Ishikawa (cell line): ENCODE results near the gene QPRT.

Experiments used
- CEBPB ChIP-seq: IDR thresholded peaks from 2 replicates; pipeline ENCODE4 v1.6.1; 2012
- CREB1 ChIP-seq: IDR thresholded peaks from 2 replicates; pipeline ENCODE4 v1.6.1; 2012; ENCODE audit warnings: low read depth
- EGR1 ChIP-seq: IDR thresholded peaks from 2 replicates; pipeline ENCODE4 v1.6.1; 2012
- EP300 ChIP-seq: IDR thresholded peaks from 2 replicates; pipeline ENCODE4 v1.6.1; 2012; ENCODE audit warnings: borderline replicate concordance
- FOXM1 ChIP-seq: IDR thresholded peaks from 2 replicates; pipeline ENCODE4 v1.6.1; 2012; ENCODE audit warnings: low read depth, borderline replicate concordance
- MAX ChIP-seq: IDR thresholded peaks from 2 replicates; pipeline ENCODE4 v1.6.1; 2012
- NFIC ChIP-seq: IDR thresholded peaks from 2 replicates; pipeline ENCODE4 v1.6.1; 2012
- RAD21 ChIP-seq: IDR thresholded peaks from 2 replicates; pipeline ENCODE4 v1.6.1; 2012; ENCODE audit warnings: low read depth
- REST ChIP-seq: IDR thresholded peaks from 2 replicates; pipeline ENCODE4 v1.6.1; 2012; ENCODE audit warnings: low read depth, mild to moderate bottlenecking
- TAF1 ChIP-seq: IDR thresholded peaks from 2 replicates; pipeline ENCODE4 v1.6.1; 2012; ENCODE audit warnings: low read depth, mild to moderate bottlenecking
- TCF12 ChIP-seq: IDR thresholded peaks from 2 replicates; pipeline ENCODE4 v1.6.1; 2012; ENCODE audit warnings: low read depth
- TEAD4 ChIP-seq: IDR thresholded peaks from 2 replicates; pipeline ENCODE4 v1.6.1; 2012
- USF1 ChIP-seq: IDR thresholded peaks from 2 replicates; pipeline ENCODE4 v1.6.1; 2012
- YY1 ChIP-seq: IDR thresholded peaks from 2 replicates; pipeline ENCODE4 v1.6.1; 2012; ENCODE audit warnings: low read depth
- ZBTB7A ChIP-seq: IDR thresholded peaks from 2 replicates; pipeline ENCODE4 v1.6.1; 2012; ENCODE audit warnings: low read depth

QPRT gene

GRCh38 chr16:29667755-29668154 lies 11.2 kb upstream of the QPRT start:
- no peak for TF ChIP-seq MAX
- no peak for TF ChIP-seq FOXM1
- TF ChIP-seq EP300, result no peak
- no peak for TF ChIP-seq TEAD4
- TF ChIP-seq CEBPB, result no peak
- no peak for TF ChIP-seq USF1
- no peak for TF ChIP-seq ZBTB7A
- no peak for TF ChIP-seq TCF12
- no peak for TF ChIP-seq YY1
- no peak for TF ChIP-seq NFIC
- no peak for TF ChIP-seq RAD21
- TF ChIP-seq CREB1, result no peak
- TF ChIP-seq TAF1, result no peak
- TF ChIP-seq EGR1, result no peak
- TF ChIP-seq REST, result no peak

- no peak for TF ChIP-seq REST
- TF ChIP-seq ZBTB7A, result no peak
- no peak for TF ChIP-seq TEAD4
- TF ChIP-seq YY1, result no peak
These were observed 10.7 kb upstream of the QPRT start for GRCh38 chr16:29668267-29668666.

- no peak for TF ChIP-seq NFIC
- TF ChIP-seq TAF1, result no peak
- no peak for TF ChIP-seq FOXM1
- TF ChIP-seq MAX, result no peak
These were observed 5.5 kb upstream of the QPRT start for GRCh38 chr16:29673501-29673900.

- TF ChIP-seq NFIC (0 out of 2 replicates have a peak, but pooled peaks have one; percentile 39), MAX (peak; percentile 38; the same call in 1 of the 2 replicates), TAF1 (no peak)
These were observed 4.8 kb upstream of the QPRT start for GRCh38 chr16:29674188-29674587.

GRCh38 chr16:29675811-29676643 lies 3.0 kb upstream of the QPRT start:
- TF ChIP-seq TAF1 (no peak), REST (no peak), RAD21 (no peak), MAX (no peak)
